ENCODE data around the gene ZBTB7B.
"Not testable (repeated sequence)": the region's sequence is repeated elsewhere in the genome, so short reads cannot be mapped to it uniquely, and the experiment has no call there.

Gene ZBTB7B

GRCh38 chr1:154988058-154988954, 14.3 kb upstream of the ZBTB7B start:
- intact Hi-C loops (cut with micrococcal nuclease): no loop called here
- Mint-ChIP-seq H3K4me3 (no peak overlapping the region), H3K27ac (no peak overlapping the region)

GRCh38 chr1:154989195-154989860, 13.3 kb upstream of the ZBTB7B start:
- Mint-ChIP-seq H3K27ac (no peak overlapping the region), H3K4me1 (ENCODE audit: low read depth) (peaks cover 45% of the 10 kb centered on the region), H3K36me3 (ENCODE audit: low read depth) (peaks cover 74% of the 10 kb centered on the region)

More at GRCh38 chr1:154988058-154988954, 14.3 kb upstream of the ZBTB7B start:
- no peaks in the 10 kb centered on the region for H3K27me3 Mint-ChIP-seq
- peaks cover 39% of the 10 kb centered on the region for H3K4me1 Mint-ChIP-seq (ENCODE audit: low read depth)
- peaks cover 74% of the 10 kb centered on the region for H3K36me3 Mint-ChIP-seq (ENCODE audit: low read depth)
- no peaks in the 10 kb centered on the region for H3K9me3 Mint-ChIP-seq

GRCh38 chr1:154990276-154990675, 12.3 kb upstream of the ZBTB7B start:
- Mint-ChIP-seq H3K4me3 (no peak overlapping the region), H3K36me3 (ENCODE audit: low read depth) (peaks cover 72% of the 10 kb centered on the region)
- intact Hi-C loops (cut with micrococcal nuclease): no loop called here

More at GRCh38 chr1:154989195-154989860, 13.3 kb upstream of the ZBTB7B start:
- H3K9me3 Mint-ChIP-seq: no peaks in the 10 kb centered on the region
- no peak overlapping the region for H3K4me3 Mint-ChIP-seq
- H3K27me3 Mint-ChIP-seq: no peaks in the 10 kb centered on the region
- intact Hi-C loops (cut with micrococcal nuclease): no loop called here

GRCh38 chr1:154992721-154993571, 9.7 kb upstream of the ZBTB7B start:
- Mint-ChIP-seq H3K4me3 (no peak overlapping the region), H3K9me3 (no peaks in the 10 kb centered on the region), H3K36me3 (ENCODE audit: low read depth) (peaks cover 45% of the 10 kb centered on the region), H3K4me1 (ENCODE audit: low read depth) (peaks cover 69% of the 10 kb centered on the region), H3K27me3 (no peaks in the 10 kb centered on the region), H3K27ac (peak overlapping the region; percentile 39)
- intact Hi-C loops (cut with micrococcal nuclease): no loop called here

More at GRCh38 chr1:154990276-154990675, 12.3 kb upstream of the ZBTB7B start:
- H3K9me3 Mint-ChIP-seq: no peaks in the 10 kb centered on the region
- H3K27ac Mint-ChIP-seq: no peak overlapping the region
- H3K4me1 Mint-ChIP-seq (ENCODE audit: low read depth): peaks cover 54% of the 10 kb centered on the region
- H3K27me3 Mint-ChIP-seq: no peaks in the 10 kb centered on the region

GRCh38 chr1:154993572-154994268, 8.9 kb upstream of the ZBTB7B start, which contains the start of gene LENEP:
Gene LENEP, plus strand, starts transcription at chr1:154993586. Its CDS starts 22 bp downstream, at chr1:154993608.
- Mint-ChIP-seq H3K27me3 (no peaks in the 10 kb centered on the region), H3K4me1 (ENCODE audit: low read depth) (peaks cover 71% of the 10 kb centered on the region), H3K4me3 (no peak within 1 kb of the TSS), H3K36me3 (ENCODE audit: low read depth) (peaks cover 37% of the 10 kb centered on the region), H3K9me3 (no peaks in the 10 kb centered on the region), H3K27ac (peak within 1 kb of the TSS; percentile 70)
- intact Hi-C loops (cut with micrococcal nuclease): no loop called here

GRCh38 chr1:154994269-154994587, 8.4 kb upstream of the ZBTB7B start:
- Mint-ChIP-seq H3K4me3 (no peak overlapping the region), H3K27me3 (no peaks in the 10 kb centered on the region), H3K27ac (peak overlapping the region; percentile 70), H3K4me1 (ENCODE audit: low read depth) (peaks cover 71% of the 10 kb centered on the region), H3K36me3 (ENCODE audit: low read depth) (peaks cover 32% of the 10 kb centered on the region), H3K9me3 (no peaks in the 10 kb centered on the region)
- intact Hi-C loops (cut with micrococcal nuclease): no loop called here

- Mint-ChIP-seq H3K27me3 (no peaks in the 10 kb centered on the region), H3K27ac (peak overlapping the region; percentile 70), H3K4me3 (no peak overlapping the region), H3K36me3 (ENCODE audit: low read depth) (peaks cover 29% of the 10 kb centered on the region), H3K9me3 (no peaks in the 10 kb centered on the region), H3K4me1 (ENCODE audit: low read depth) (peaks cover 70% of the 10 kb centered on the region)
- intact Hi-C loops (cut with micrococcal nuclease): no loop called here
Observed at GRCh38 chr1:154994591-154994990, 8.0 kb upstream of the ZBTB7B start.

GRCh38 chr1:154995301-154995983, 7.2 kb upstream of the ZBTB7B start:
- peaks cover 75% of the 10 kb centered on the region for H3K4me1 Mint-ChIP-seq (ENCODE audit: low read depth)
- not testable (repeated sequence) for H3K27me3 Mint-ChIP-seq

GRCh38 chr1:154996966-154997701, 5.5 kb upstream of the ZBTB7B start:
- Mint-ChIP-seq H3K27me3 (no peaks in the 10 kb centered on the region), H3K4me1 (ENCODE audit: low read depth) (peaks cover 75% of the 10 kb centered on the region), H3K36me3 (ENCODE audit: low read depth) (peaks cover 26% of the 10 kb centered on the region), H3K4me3 (peak overlapping the region; percentile 35), H3K9me3 (no peaks in the 10 kb centered on the region), H3K27ac (peak overlapping the region; percentile 78)
- intact Hi-C loops (cut with micrococcal nuclease): loop anchor here (5.0 kb wide), 1 partner anchor 35 kb away; the partner anchor contains the start of gene PYGO2

More at GRCh38 chr1:154995301-154995983, 7.2 kb upstream of the ZBTB7B start:
- H3K27ac Mint-ChIP-seq: peak overlapping the region; percentile 78
- H3K4me3 Mint-ChIP-seq, H3K9me3 Mint-ChIP-seq: not testable (repeated sequence)
- intact Hi-C loops (cut with micrococcal nuclease): loop anchor here (5.0 kb wide), 1 partner anchor 33 kb away; the partner anchor contains the start of gene PYGO2
- H3K36me3 Mint-ChIP-seq (ENCODE audit: low read depth): peaks cover 25% of the 10 kb centered on the region

GRCh38 chr1:154998201-154998780, 4.3 kb upstream of the ZBTB7B start:
- intact Hi-C loops (cut with micrococcal nuclease): loop anchor here (2.0 to 5.0 kb wide), 2 partner anchors 15 to 36 kb away; partner anchors contain the start of genes FLAD1 and PYGO2
- Mint-ChIP-seq H3K27ac (peak overlapping the region; percentile 78), H3K9me3 (no peaks in the 10 kb centered on the region), H3K27me3 (no peaks in the 10 kb centered on the region), H3K4me1 (ENCODE audit: low read depth) (peaks cover 64% of the 10 kb centered on the region), H3K36me3 (ENCODE audit: low read depth) (peaks cover 25% of the 10 kb centered on the region), H3K4me3 (peak overlapping the region; percentile 26)

GRCh38 chr1:154998818-154999570, 3.6 kb upstream of the ZBTB7B start:
- peaks cover 66% of the 10 kb centered on the region for H3K4me1 Mint-ChIP-seq (ENCODE audit: low read depth)
- H3K36me3 Mint-ChIP-seq (ENCODE audit: low read depth): peaks cover 32% of the 10 kb centered on the region
- no peaks in the 10 kb centered on the region for H3K27me3 Mint-ChIP-seq
- intact Hi-C loops (cut with micrococcal nuclease): loop anchor here (1.0 to 5.0 kb wide), 3 partner anchors 16 to 37 kb away; partner anchors contain the start of genes FLAD1 and PYGO2
- H3K4me3 Mint-ChIP-seq: peak overlapping the region; percentile 99
- peak overlapping the region; percentile 63 for H3K27ac Mint-ChIP-seq
- no peaks in the 10 kb centered on the region for H3K9me3 Mint-ChIP-seq
